Measurements from ENCODE around the gene SCUBE3.

DNA sequence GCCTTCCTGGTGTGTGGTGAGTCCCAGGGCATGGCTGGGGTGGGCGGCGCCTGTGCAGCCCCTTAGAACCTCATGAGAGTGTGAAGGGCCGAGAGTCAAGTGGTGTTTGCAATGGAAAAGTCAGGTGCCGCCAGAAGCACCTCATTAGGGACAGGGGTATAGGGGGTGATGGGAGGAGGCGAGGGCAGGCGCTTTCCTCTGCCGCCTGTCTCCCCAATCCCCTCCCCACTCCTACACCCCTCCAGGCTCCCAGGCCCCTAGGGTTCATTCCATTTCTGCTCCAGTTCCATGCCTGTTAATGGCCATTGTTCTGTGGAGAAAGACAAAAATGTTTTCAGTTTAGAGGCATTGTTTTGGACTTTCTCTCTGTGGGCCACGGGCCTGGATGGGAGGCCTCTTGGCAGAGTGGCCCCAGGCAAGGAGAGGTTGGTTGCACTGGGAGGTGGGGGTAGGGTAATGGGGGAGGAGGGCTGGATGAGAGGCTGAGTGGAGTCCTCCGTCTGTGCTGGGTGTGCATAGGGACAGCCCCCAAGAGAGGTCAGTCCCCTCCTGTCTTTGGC lies 21.4 kb upstream of the SCUBE3 start:
- TF ChIP-seq, protein P1, sequence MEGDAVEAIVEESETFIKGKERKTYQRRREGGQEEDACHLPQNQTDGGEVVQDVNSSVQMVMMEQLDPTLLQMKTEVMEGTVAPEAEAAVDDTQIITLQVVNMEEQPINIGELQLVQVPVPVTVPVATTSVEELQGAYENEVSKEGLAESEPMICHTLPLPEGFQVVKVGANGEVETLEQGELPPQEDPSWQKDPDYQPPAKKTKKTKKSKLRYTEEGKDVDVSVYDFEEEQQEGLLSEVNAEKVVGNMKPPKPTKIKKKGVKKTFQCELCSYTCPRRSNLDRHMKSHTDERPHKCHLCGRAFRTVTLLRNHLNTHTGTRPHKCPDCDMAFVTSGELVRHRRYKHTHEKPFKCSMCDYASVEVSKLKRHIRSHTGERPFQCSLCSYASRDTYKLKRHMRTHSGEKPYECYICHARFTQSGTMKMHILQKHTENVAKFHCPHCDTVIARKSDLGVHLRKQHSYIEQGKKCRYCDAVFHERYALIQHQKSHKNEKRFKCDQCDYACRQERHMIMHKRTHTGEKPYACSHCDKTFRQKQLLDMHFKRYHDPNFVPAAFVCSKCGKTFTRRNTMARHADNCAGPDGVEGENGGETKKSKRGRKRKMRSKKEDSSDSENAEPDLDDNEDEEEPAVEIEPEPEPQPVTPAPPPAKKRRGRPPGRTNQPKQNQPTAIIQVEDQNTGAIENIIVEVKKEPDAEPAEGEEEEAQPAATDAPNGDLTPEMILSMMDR (IDR thresholded peaks at IDR 0.05) = no peak
- no peak for TF ChIP-seq POLR2A (IDR thresholded peaks at IDR 0.05)
- TF ChIP-seq POLR2AphosphoS5 (IDR thresholded peaks at IDR 0.05) = no peak

Measured in prostate gland (tissue), 2 donors.